Stomach (tissue), 9 donors: ENCODE data around the gene CLEC7A. TPM values are rescaled to one million over a fixed set of nuclear protein-coding genes. Genes with fewer than 3 reads are reported as not detected.

Source experiments
- DNase-seq, 2 donors: peaks; one replicate each; pipeline versions ENCODE4 v3.0.0 to v3.0.0-alpha.2; 2013 to 2019
- H3K27ac ChIP-seq, 5 donors: fragments of 200-600 bp in 4 of 5; sonication (generic) in 4 of 5; one replicate each; pipeline ENCODE4 v1.5.1; 2013 to 2019; ENCODE audit warnings: mild to moderate bottlenecking in 1 of 5, moderate library complexity in 1 of 5
- H3K27me3 ChIP-seq, 3 donors: fragments of 200-600 bp; sonication (generic); one replicate each; pipeline ENCODE4 v1.5.1; 2017 to 2019; ENCODE audit warnings: mixed run types in 1 of 3
- H3K36me3 ChIP-seq, 4 donors: fragments of 200-600 bp; sonication (generic); 1 replicate in 3 of 4; 2 replicates in 1 of 4; pipeline ENCODE4 v1.5.1; 2016 to 2019
- H3K4me1 ChIP-seq, 4 donors: fragments of 200-600 bp; sonication (generic); one replicate each; pipeline ENCODE4 v1.5.1; 2016 to 2019
- H3K4me3 ChIP-seq, 4 donors: fragments of 200-600 bp; sonication (generic) in 3 of 4; one replicate each; pipeline ENCODE4 v1.5.1; 2016 to 2019; ENCODE audit warnings: mild to moderate bottlenecking in 1 of 4
- H3K9me3 ChIP-seq, 4 donors: fragments of 200-600 bp; sonication (generic); one replicate each; pipeline ENCODE4 v1.5.1; 2016 to 2019
- EP300 ChIP-seq: sonication (generic); formaldehyde crosslinking; IDR thresholded peaks from one replicate; pipeline ENCODE4 v1.6.1; 2017; ENCODE audit warnings: antibody characterized with exemption
- POLR2A ChIP-seq, 4 donors: fragments of 450-650 bp; IDR thresholded peaks; one replicate each; pipeline ENCODE4 v1.6.1; 2016; ENCODE audit warnings: antibody characterized with exemption in 4 of 4, control low read depth in 2 of 4, mild to moderate bottlenecking in 1 of 4, moderate library complexity in 1 of 4
- POLR2AphosphoS5 ChIP-seq, 3 donors: sonication (generic); formaldehyde crosslinking; IDR thresholded peaks; one replicate each; pipeline ENCODE4 v1.6.1; 2016; ENCODE audit warnings: antibody characterized with exemption in 3 of 3
- WGBS, 5 donors: extraction: QIAGEN DNeasy Blood & Tissue Kit in 3 of 5; methylation state at CpG; one replicate each; pipeline versions ENCODE4 v1.1.5 to v1.1.7; 2013 to 2018; 5-methylcytosine and 5-hydroxymethylcytosine counted together
- intact Hi-C: fragments of 100-400 bp; cut with DNase I; formaldehyde crosslinking; loops from one replicate; pipeline ENCODE4 v1.15.1; 2023; ENCODE audit warnings: low total_unique reads
- polyA plus RNA-seq, 3 donors: library from polyadenylated mRNA; stranded (reverse); fragments of 200-250 nt; gene quantifications; one replicate each; pipeline ENCODE4 v1.2.3, GENCODE V29; 2013
- total RNA-seq, 5 donors: library from RNA; depleted of rRNA; stranded (reverse); fragments of >200 nt; gene quantifications; one replicate each; pipeline versions ENCODE4 v1.1.0 to v1.2.3, GENCODE V29; 2014 to 2016
- TF ChIP-seq, protein P1 (sequence below), 7 experiments: fragments of 450-650 bp in 4 of 7; fragments of 200-600 bp in 3 of 7; sonication (generic) in 3 of 7; IDR thresholded peaks; one replicate each; pipeline ENCODE4 v1.5.1; 2016 to 2019; ENCODE audit warnings: antibody characterized with exemption in 7 of 7, control low read depth in 2 of 7, mild to moderate bottlenecking in 1 of 7
- donor health status: healthy with polysubstance abuse.
- donor health status: Bipolar disorder and iron deficiency.
- donor health status: healthy.

CLEC7A gene
- total and polyA plus RNA-seq, 8 donors = 0.87 to 20.1 (median 4.2) TPM; not detected in 1

DNA sequence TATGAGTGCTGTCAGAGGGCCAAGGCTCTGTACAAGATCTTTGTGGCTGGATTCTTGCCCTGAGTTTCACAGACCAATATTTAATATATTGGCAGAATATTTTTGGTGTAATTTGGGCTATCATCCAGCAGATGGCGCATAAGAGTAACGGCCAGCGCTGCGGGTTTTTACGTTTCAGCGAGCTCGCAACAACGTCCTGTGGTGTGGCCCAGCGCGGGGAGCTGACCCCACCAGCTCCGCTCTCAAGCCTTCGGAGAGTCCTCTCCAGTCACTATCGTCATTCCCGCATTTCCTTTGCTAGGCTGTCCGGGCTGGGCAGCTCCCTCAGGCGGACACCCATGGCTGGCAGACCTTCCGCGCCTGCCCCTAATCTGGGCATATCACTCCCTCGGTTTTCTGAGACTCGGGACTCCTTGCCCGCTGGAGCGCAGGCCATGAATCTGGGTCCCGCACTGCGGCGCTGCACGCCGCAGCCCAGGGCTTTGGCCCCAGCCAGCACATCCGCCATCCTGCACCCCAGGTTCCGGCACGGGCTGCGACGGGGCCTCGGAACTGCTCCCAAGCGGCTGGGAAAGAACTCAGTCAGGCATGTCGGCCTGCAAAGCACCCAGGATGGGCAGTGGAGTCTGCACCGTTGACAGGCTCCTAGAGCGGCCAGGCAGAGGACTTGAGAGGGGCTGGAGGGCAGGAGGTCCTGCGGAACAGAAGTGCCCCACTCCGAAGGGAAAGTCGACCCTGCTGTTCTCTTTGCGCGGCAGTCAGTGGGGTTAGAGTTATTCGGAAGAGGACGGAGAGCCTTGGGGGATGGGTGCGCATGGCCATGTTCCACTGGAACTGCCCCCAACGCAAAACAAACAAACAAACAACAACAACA lies 23.5 kb upstream of the CLEC7A start:
- intact Hi-C loops = no loop called here
- H3K4me1 ChIP-seq = peaks cover 6 to 14% (median 9%) of the 10 kb centered on the region in 4 donors
- 4 to 13% (median 5%) methylated on average over 23 to 46 of the region's 46 CpGs for WGBS, 5 donors
- no peaks in the 10 kb centered on the region for H3K9me3 ChIP-seq
- H3K27ac ChIP-seq = peak overlapping the region; percentile 4 to 87 (median 74)
- peak; percentile 73 to 89 for DNase-seq
- TF ChIP-seq POLR2A (IDR thresholded peaks at IDR 0.05) (no peak), POLR2AphosphoS5 (IDR thresholded peaks at IDR 0.05) (peak in 1 of 3 donors; percentile 34), EP300 (no peak)
- TF ChIP-seq, protein P1, sequence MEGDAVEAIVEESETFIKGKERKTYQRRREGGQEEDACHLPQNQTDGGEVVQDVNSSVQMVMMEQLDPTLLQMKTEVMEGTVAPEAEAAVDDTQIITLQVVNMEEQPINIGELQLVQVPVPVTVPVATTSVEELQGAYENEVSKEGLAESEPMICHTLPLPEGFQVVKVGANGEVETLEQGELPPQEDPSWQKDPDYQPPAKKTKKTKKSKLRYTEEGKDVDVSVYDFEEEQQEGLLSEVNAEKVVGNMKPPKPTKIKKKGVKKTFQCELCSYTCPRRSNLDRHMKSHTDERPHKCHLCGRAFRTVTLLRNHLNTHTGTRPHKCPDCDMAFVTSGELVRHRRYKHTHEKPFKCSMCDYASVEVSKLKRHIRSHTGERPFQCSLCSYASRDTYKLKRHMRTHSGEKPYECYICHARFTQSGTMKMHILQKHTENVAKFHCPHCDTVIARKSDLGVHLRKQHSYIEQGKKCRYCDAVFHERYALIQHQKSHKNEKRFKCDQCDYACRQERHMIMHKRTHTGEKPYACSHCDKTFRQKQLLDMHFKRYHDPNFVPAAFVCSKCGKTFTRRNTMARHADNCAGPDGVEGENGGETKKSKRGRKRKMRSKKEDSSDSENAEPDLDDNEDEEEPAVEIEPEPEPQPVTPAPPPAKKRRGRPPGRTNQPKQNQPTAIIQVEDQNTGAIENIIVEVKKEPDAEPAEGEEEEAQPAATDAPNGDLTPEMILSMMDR (IDR thresholded peaks at IDR 0.05) = peak in 5 of 7 experiments; percentile 50 to 84 (median 77)
- H3K4me3 ChIP-seq = peak overlapping the region; percentile 51 to 71 (median 66)
- H3K27me3 ChIP-seq = no peaks in the 10 kb centered on the region
- H3K36me3 ChIP-seq = no peaks in the 10 kb centered on the region

- Histone ChIP-seq H3K9me3 (no peaks in the 10 kb centered on the region), H3K27ac (no peak overlapping the region), H3K4me1 (peaks cover 6 to 14% (median 9%) of the 10 kb centered on the region in 4 donors), H3K36me3 (no peaks in the 10 kb centered on the region), H3K4me3 (no peak overlapping the region), H3K27me3 (no peaks in the 10 kb centered on the region)
- intact Hi-C loops = no loop called here
- WGBS, 5 donors = 57 to 73% (median 70%) methylated on average over 2 of the region's 2 CpGs
- no peak for TF ChIP-seq POLR2A (IDR thresholded peaks at IDR 0.05)
- TF ChIP-seq POLR2AphosphoS5 (IDR thresholded peaks at IDR 0.05) = no peak
- no peak for TF ChIP-seq EP300
- TF ChIP-seq, protein P1 (IDR thresholded peaks at IDR 0.05) = no peak
- no peak for DNase-seq
Observed at GRCh38 chr12:10151621-10152020, 21.6 kb upstream of the CLEC7A start.

- Histone ChIP-seq H3K27ac (no peak overlapping the region), H3K4me3 (no peak overlapping the region), H3K4me1 (peaks cover 0 to 3% (median 0%) of the 10 kb centered on the region in 4 donors), H3K9me3 (no peaks in the 10 kb centered on the region), H3K27me3 (no peaks in the 10 kb centered on the region), H3K36me3 (no peaks in the 10 kb centered on the region)
- DNase-seq = no peak
- 76 to 93% (median 86%) methylated on average over 5 of the region's 5 CpGs for WGBS, 5 donors
- intact Hi-C loops = no loop called here
- TF ChIP-seq, protein P1 (IDR thresholded peaks at IDR 0.05) = no peak
- TF ChIP-seq POLR2A (IDR thresholded peaks at IDR 0.05) = no peak
- no peak for TF ChIP-seq EP300
- TF ChIP-seq POLR2AphosphoS5 (IDR thresholded peaks at IDR 0.05) = no peak
Observed at GRCh38 chr12:10147714-10148403, 17.9 kb upstream of the CLEC7A start.

GRCh38 chr12:10142976-10143589 lies 13.1 kb upstream of the CLEC7A start:
- TF ChIP-seq EP300 (no peak), POLR2A (IDR thresholded peaks at IDR 0.05) (no peak), POLR2AphosphoS5 (IDR thresholded peaks at IDR 0.05) (no peak)
- TF ChIP-seq, protein P1 (IDR thresholded peaks at IDR 0.05) = no peak
- 0 to 29% (median 0%) methylated on average over 1 of the region's 1 CpG for WGBS, 5 donors
- DNase-seq = no peak

More at GRCh38 chr12:10142976-10143589, 13.1 kb upstream of the CLEC7A start:
- H3K9me3 ChIP-seq = no peaks in the 10 kb centered on the region
- intact Hi-C loops = no loop called here
- no peaks in the 10 kb centered on the region for H3K27me3 ChIP-seq
- no peak overlapping the region for H3K27ac ChIP-seq
- H3K4me1 ChIP-seq = no peaks in the 10 kb centered on the region
- no peaks in the 10 kb centered on the region for H3K36me3 ChIP-seq
- H3K4me3 ChIP-seq = no peak overlapping the region
